HCT116 (cell line): ENCODE measurements around the gene RPS27. TPM values are rescaled to one million over a fixed set of nuclear protein-coding genes. Genes with fewer than 3 reads are reported as not detected.

Experiments used
- ATAC-seq: fragments of 200-7000 bp; cut with Tn5 transposase; 2 replicates; pipeline ENCODE4 v1.9.1; 2020; ENCODE audit warnings: mild to moderate bottlenecking, moderate library complexity
- BruUV-seq: library from RNA; stranded (reverse); fragments of 400-500 nt; replicated peaks from 2 replicates; lab custom pipeline; 2021; lab: Mats Ljungman, UMichigan
- CTCF ChIA-PET: fragments of 300-600 bp; sonication (Branson Sonifier 250); formaldehyde crosslinking; loops from one replicate; lab custom pipeline; 2021; ENCODE audit warnings: antibody characterized with exemption; lab: Charles Lee
- POLR2A ChIA-PET: fragments of 300-600, 350-600 bp; sonication (Branson Sonifier 250); formaldehyde crosslinking; loops from one replicate; lab custom pipeline; 2021; ENCODE audit warnings: antibody characterized with exemption; lab: Charles Lee
- RAD21 ChIA-PET, 2 experiments: fragments of 300-600 bp; sonication (Branson Sonifier 250); formaldehyde crosslinking; loops; one replicate each; lab custom pipeline; 2023; ENCODE audit warnings: low total read pairs in 2 of 2; ENCODE audit not compliant: uncharacterized antibody in 2 of 2, unreplicated experiment in 2 of 2, low non-redundant PET in 1 of 2; lab: Charles Lee
- DNase-seq: peaks from one replicate; pipeline ENCODE4 v3.0.0-alpha.2; 2010; ENCODE audit warnings: low read depth, low spot score
- H2AFZ ChIP-seq: fragments of 200-600 bp; shearing (Covaris generic), sonication (generic); 2 replicates; pipeline ENCODE4 v1.6.1; 2017; ENCODE audit warnings: low read depth, mixed run types, mixed read lengths, antibody characterized with exemption, low read length; ENCODE audit not compliant: poor library complexity, severe bottlenecking
- H3K27ac ChIP-seq: 2 replicates; pipeline ENCODE4 v1.5.1; 2012; ENCODE audit warnings: low read depth, low read length
- H3K27me3 ChIP-seq: fragments of 200-600 bp; sonication (generic); 2 replicates; pipeline ENCODE4 v1.6.1; 2016; ENCODE audit warnings: mixed run types, low read length, mixed read lengths; ENCODE audit not compliant: insufficient read depth
- H3K36me3 ChIP-seq, 2 experiments: fragments of 200-500 bp in 1 of 2; fragments of 200-600 bp in 1 of 2; sonication (Bioruptor generic) in 1 of 2; sonication (generic) in 1 of 2; 2 replicates each; pipeline versions ENCODE4 v1.5.1 to v1.6.1; 2014 to 2016; ENCODE audit warnings: low read length in 2 of 2, inconsistent platforms in 1 of 2, mixed read lengths in 1 of 2, mixed run types in 1 of 2; ENCODE audit not compliant: insufficient read depth in 2 of 2, control insufficient read depth in 1 of 2
- H3K4me1 ChIP-seq, 2 experiments: fragments of 200-600 bp in 1 of 2; sonication (generic) in 1 of 2; 2 replicates each; pipeline versions ENCODE4 v1.5.1 to v1.6.1; 2012 to 2017; ENCODE audit warnings: low read length in 2 of 2, inconsistent platforms in 1 of 2, mild to moderate bottlenecking in 1 of 2, mixed read lengths in 1 of 2, mixed run types in 1 of 2, moderate library complexity in 1 of 2; ENCODE audit not compliant: insufficient read depth in 2 of 2, control insufficient read depth in 1 of 2
- H3K4me2 ChIP-seq: fragments of 200-600 bp; sonication (generic); 2 replicates; pipeline ENCODE4 v1.6.1; 2017; ENCODE audit warnings: mixed run types, low read length, mixed read lengths
- H3K4me3 ChIP-seq, 2 experiments: fragments of 200-600 bp in 1 of 2; sonication (generic) in 1 of 2; replicated peaks in 1 of 2; 2 replicates each; pipeline ENCODE4 v1.5.1; 2011 to 2016; ENCODE audit warnings: low read length in 2 of 2, control low read depth in 1 of 2, low read depth in 1 of 2, mild to moderate bottlenecking in 1 of 2, mixed read lengths in 1 of 2, mixed run types in 1 of 2
- H3K79me2 ChIP-seq: fragments of 200-600 bp; sonication (generic); 2 replicates; pipeline ENCODE4 v1.6.1; 2017; ENCODE audit warnings: mild to moderate bottlenecking, mixed run types, low read length, moderate library complexity, mixed read lengths; ENCODE audit not compliant: insufficient read depth
- H3K9ac ChIP-seq: fragments of 200-600 bp; sonication (generic); 2 replicates; pipeline ENCODE4 v1.6.1; 2016; ENCODE audit warnings: low read length, mixed read lengths
- H3K9me2 ChIP-seq: fragments of 200-600 bp; sonication (generic), shearing (Covaris generic); 2 replicates; pipeline ENCODE4 v1.6.1; 2017; ENCODE audit warnings: mixed run types, mild to moderate bottlenecking, moderate library complexity; ENCODE audit not compliant: insufficient read depth
- H3K9me3 ChIP-seq, 2 experiments: fragments of 200-500 bp in 1 of 2; fragments of 200-600 bp in 1 of 2; sonication (Bioruptor generic) in 1 of 2; sonication (generic) in 1 of 2; 2 replicates each; pipeline ENCODE4 v1.6.1; 2014 to 2017; ENCODE audit warnings: low read length in 2 of 2, mixed read lengths in 2 of 2, inconsistent platforms in 1 of 2, low read depth in 1 of 2, mild to moderate bottlenecking in 1 of 2, mixed run types in 1 of 2, moderate library complexity in 1 of 2; ENCODE audit not compliant: control insufficient read depth in 1 of 2, insufficient read depth in 1 of 2
- H4K20me1 ChIP-seq: fragments of 200-600 bp; sonication (generic), shearing (Covaris generic); 2 replicates; pipeline ENCODE4 v1.6.1; 2017; ENCODE audit warnings: mixed run types, mild to moderate bottlenecking, moderate library complexity; ENCODE audit not compliant: insufficient read depth
- CBX3 ChIP-seq: IDR thresholded peaks from 2 replicates; pipeline ENCODE4 v1.6.1; 2012; ENCODE audit warnings: low read depth
- CTCF ChIP-seq, 3 experiments: fragments of 200-600 bp in 1 of 3; sonication (generic) in 1 of 3; IDR thresholded peaks in 2 of 3; conservative IDR thresholded peaks in 1 of 3; 2 replicates each; pipeline ENCODE4 v1.5.1; 2012 to 2017; ENCODE audit warnings: low read depth in 2 of 3, low read length in 2 of 3, antibody characterized with exemption in 1 of 3, borderline replicate concordance in 1 of 3, control low read depth in 1 of 3, mild to moderate bottlenecking in 1 of 3, mixed read lengths in 1 of 3, mixed run types in 1 of 3, moderate library complexity in 1 of 3; ENCODE audit not compliant: insufficient read depth in 1 of 3
- EGR1 ChIP-seq: IDR thresholded peaks from 2 replicates; pipeline ENCODE4 v1.6.1; 2012; ENCODE audit warnings: low read depth
- EZH2 ChIP-seq: fragments of 200-600 bp; sonication (generic); IDR thresholded peaks from 2 replicates; pipeline ENCODE4 v1.6.1; 2017; ENCODE audit warnings: antibody characterized with exemption, mixed run types
- FOSL1 ChIP-seq: IDR thresholded peaks from 2 replicates; pipeline ENCODE4 v1.6.1; 2012; ENCODE audit warnings: low read depth
- POLR2A ChIP-seq: IDR thresholded peaks from 2 replicates; pipeline ENCODE4 v1.7.0; 2011; ENCODE audit warnings: borderline replicate concordance; ENCODE audit not compliant: insufficient read depth, insufficient read length; ENCODE audit errors: extremely low read depth
- POLR2AphosphoS5 ChIP-seq: IDR thresholded peaks from 2 replicates; pipeline ENCODE4 v1.6.1; 2011; ENCODE audit warnings: mild to moderate bottlenecking, low read depth, low read length, moderate library complexity
- SIN3A ChIP-seq: IDR thresholded peaks from 2 replicates; pipeline ENCODE4 v1.6.1; 2012; ENCODE audit warnings: low read depth
- SP1 ChIP-seq: IDR thresholded peaks from 2 replicates; pipeline ENCODE4 v1.6.1; 2012; ENCODE audit warnings: low read depth
- TCF7L2 ChIP-seq: IDR thresholded peaks from 2 replicates; pipeline ENCODE4 v1.7.0; 2011; ENCODE audit warnings: borderline replicate concordance, inconsistent platforms; ENCODE audit not compliant: insufficient read depth, insufficient read length; ENCODE audit errors: extremely low read depth
- ZBTB33 ChIP-seq: IDR thresholded peaks from 2 replicates; pipeline ENCODE4 v1.6.1; 2011; ENCODE audit warnings: mild to moderate bottlenecking, low read length, moderate library complexity; ENCODE audit not compliant: insufficient replicate concordance; ENCODE audit errors: extremely low read depth
- ZNF274 ChIP-seq: fragments of 200-500 bp; sonication (Bioruptor generic); IDR thresholded peaks from 2 replicates; pipeline ENCODE4 v1.6.1; 2014; ENCODE audit warnings: mild to moderate bottlenecking, low read depth, low read length, inconsistent platforms
- intact Hi-C: fragments of 100-400 bp; cut with micrococcal nuclease; formaldehyde crosslinking; loops from 2 replicates; pipeline ENCODE4 v1.10.0; 2022
- total RNA-seq: library from RNA; stranded (reverse); gene quantifications from one replicate; pipeline ENCODE4 v1.2.1, GENCODE V29; 2021; ENCODE audit not compliant: unreplicated experiment
- TF ChIP-seq, protein P1 (sequence below): IDR thresholded peaks from 2 replicates; pipeline ENCODE4 v1.6.1; 2012
- TF ChIP-seq, protein P2 (sequence below): IDR thresholded peaks from 2 replicates; pipeline ENCODE4 v1.6.1; 2012

The RPS27 gene
- total RNA-seq, 1 experiment from 2014 or later = 1,905 TPM

DNA sequence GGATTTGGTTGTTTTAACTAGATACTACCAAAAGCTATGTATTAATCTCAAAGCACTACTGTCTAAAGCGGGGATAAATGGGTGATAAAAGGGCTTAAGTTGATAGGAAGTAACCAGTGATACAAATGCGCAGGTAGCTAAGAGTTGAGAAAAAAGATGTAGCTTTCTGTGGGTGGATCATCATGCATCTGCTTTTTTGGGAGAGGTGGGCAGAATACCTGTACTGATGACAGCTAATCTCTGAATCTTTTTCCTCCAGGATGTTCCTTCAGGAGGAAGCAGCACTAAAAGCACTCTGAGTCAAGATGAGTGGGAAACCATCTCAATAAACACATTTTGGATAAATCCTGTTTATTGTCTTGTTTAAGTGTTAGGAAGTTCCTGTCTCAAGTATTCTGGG lies 1.2 kb downstream of the RPS27 start:
- Histone ChIP-seq H3K4me2 (peak overlapping the region; percentile 75), H3K4me3 (peak overlapping the region; percentile 89 to 96), H3K79me2 (peaks cover 24% of the 10 kb centered on the region), H3K9ac (peak overlapping the region; percentile 99), H3K9me3 (no peaks in the 10 kb centered on the region), H4K20me1 (peaks cover 11% of the 10 kb centered on the region; the same call in 1 of the 2 replicates), H3K27me3 (no peaks in the 10 kb centered on the region), H3K4me1 (peaks cover 3 to 28% of the 10 kb centered on the region in 2 experiments; a peak in 3 of 4 replicates), H2AFZ (no peak overlapping the region), H3K36me3 (peaks cover 15 to 31% of the 10 kb centered on the region in 2 experiments), H3K27ac (peak overlapping the region; percentile 80; the same call in 1 of the 2 replicates), H3K9me2 (no peaks in the 10 kb centered on the region)
- intact Hi-C loops = no loop called here
- BruUV-seq = no TSS peak
- ChIA-PET POLR2A (interaction anchor here (2.2 to 3.2 kb wide), 2 partner anchors 25 to 29 kb away, joined by 18 to 24 read pairs; partner anchors contain the start of genes CREB3L4 and SLC39A1), RAD21 (no interaction called here), CTCF (no interaction called here)
- TF ChIP-seq POLR2AphosphoS5 (0 out of 2 replicates have a peak, but pooled peaks have one; percentile 6), POLR2A (no peak)
- ATAC-seq (no peak), DNase-seq (no peak)

- CTCF ChIA-PET = no interaction called here
- Histone ChIP-seq H2AFZ (no peak overlapping the region), H3K27ac (no peak overlapping the region), H3K27me3 (no peaks in the 10 kb centered on the region), H4K20me1 (peaks cover 11% of the 10 kb centered on the region; the same call in 1 of the 2 replicates), H3K4me2 (no peak overlapping the region), H3K4me1 (peaks cover 0 to 14% of the 10 kb centered on the region in 2 experiments; a peak in 3 of 4 replicates), H3K9ac (no peak overlapping the region), H3K9me3 (no peaks in the 10 kb centered on the region), H3K36me3 (peaks cover 15 to 31% of the 10 kb centered on the region in 2 experiments), H3K79me2 (peaks cover 24% of the 10 kb centered on the region), H3K9me2 (no peaks in the 10 kb centered on the region), H3K4me3 (no peak overlapping the region)
- BruUV-seq = no TSS peak
- intact Hi-C loops = no loop called here
- RAD21 ChIA-PET = no interaction called here
- POLR2A ChIA-PET = interaction anchor here (1.0 kb wide), 1 partner anchor 29 kb away, joined by 3 read pairs; no protein-coding TSS in a partner anchor
- ATAC-seq (no peak), DNase-seq (no peak)
- TF ChIP-seq, protein P1, sequence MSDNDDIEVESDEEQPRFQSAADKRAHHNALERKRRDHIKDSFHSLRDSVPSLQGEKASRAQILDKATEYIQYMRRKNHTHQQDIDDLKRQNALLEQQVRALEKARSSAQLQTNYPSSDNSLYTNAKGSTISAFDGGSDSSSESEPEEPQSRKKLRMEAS = no peak
- TF ChIP-seq ZBTB33 = no peak
- TF ChIP-seq EZH2 = no peak
- TF ChIP-seq FOSL1 = no peak
- TF ChIP-seq EGR1 = no peak
- TF ChIP-seq POLR2A = no peak
- TF ChIP-seq ZNF274 = no peak
- TF ChIP-seq TCF7L2 = no peak
- no peak for TF ChIP-seq POLR2AphosphoS5
- TF ChIP-seq SIN3A = no peak
- TF ChIP-seq, protein P2, sequence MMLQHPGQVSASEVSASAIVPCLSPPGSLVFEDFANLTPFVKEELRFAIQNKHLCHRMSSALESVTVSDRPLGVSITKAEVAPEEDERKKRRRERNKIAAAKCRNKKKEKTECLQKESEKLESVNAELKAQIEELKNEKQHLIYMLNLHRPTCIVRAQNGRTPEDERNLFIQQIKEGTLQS = no peak
- TF ChIP-seq CTCF (IDR thresholded peaks at IDR 0.05 in 2 of 3, conservative IDR thresholded peaks at IDR 0.05 in 1 of 3; ENCODE audit: borderline replicate concordance in 1 of 3, insufficient read depth in 1 of 3, low read depth in 2 of 3, low read length in 2 of 3) = no peak
- TF ChIP-seq CBX3 = no peak
- no peak for TF ChIP-seq SP1
These were observed 4.6 kb downstream of the RPS27 start for GRCh38 chr1:153995202-153995601.
